ENCODE data around the gene EPHA3. TPM values are rescaled to one million over a fixed set of nuclear protein-coding genes. Genes with fewer than 3 reads are reported as not detected.

EPHA3 gene
- total RNA-seq, 1 donor from 2014 or later = 5.0 TPM

DNA sequence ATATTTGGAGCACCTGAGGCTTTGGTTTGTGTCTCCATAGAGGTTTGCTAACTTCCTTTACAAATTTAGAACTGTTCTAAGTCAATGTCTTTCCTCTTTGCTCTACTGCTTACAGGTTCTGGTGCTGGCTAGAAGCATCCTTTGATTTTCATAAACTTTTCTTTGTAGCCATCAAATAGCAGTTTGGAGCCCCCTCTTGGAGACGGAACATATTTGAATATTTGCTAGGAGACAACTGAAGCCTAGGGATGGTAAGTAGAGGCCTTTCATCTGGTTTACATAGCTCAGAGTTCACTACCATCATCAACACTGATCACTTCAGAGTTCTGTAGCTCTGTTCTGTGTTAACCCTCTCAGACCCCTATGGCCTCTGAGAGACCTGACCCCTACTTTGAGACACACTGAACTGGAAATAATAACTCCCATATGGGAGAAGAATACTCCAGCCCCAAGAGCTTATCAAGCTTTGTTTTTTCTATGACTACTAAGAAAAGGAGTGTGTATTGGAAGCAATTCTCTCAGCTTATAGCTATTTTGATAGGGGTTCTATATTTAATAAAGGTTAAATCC lies 420.4 kb downstream of the EPHA3 start:
- H3K79me2 ChIP-seq (ENCODE audit: insufficient read depth, low read length) = no peaks in the 10 kb centered on the region
- Mint-ChIP-seq H3K27me3 (ENCODE audit: low read depth, unreplicated experiment) (no peaks in the 10 kb centered on the region), H3K4me3 (ENCODE audit: unreplicated experiment) (no peak overlapping the region), H3K9me3 (ENCODE audit: unreplicated experiment) (no peaks in the 10 kb centered on the region), H3K36me3 (ENCODE audit: low read depth, unreplicated experiment) (no peaks in the 10 kb centered on the region), H3K27ac (ENCODE audit: unreplicated experiment) (no peak overlapping the region), H3K4me1 (ENCODE audit: low read depth, unreplicated experiment) (no peaks in the 10 kb centered on the region)
- H3K36me3 ChIP-seq (ENCODE audit: insufficient read depth, low read length) = no peaks in the 10 kb centered on the region
- no peak for TF ChIP-seq EZH2 (IDR thresholded peaks at IDR 0.05; ENCODE audit: insufficient read depth, low read length)
- TF ChIP-seq, protein P1, sequence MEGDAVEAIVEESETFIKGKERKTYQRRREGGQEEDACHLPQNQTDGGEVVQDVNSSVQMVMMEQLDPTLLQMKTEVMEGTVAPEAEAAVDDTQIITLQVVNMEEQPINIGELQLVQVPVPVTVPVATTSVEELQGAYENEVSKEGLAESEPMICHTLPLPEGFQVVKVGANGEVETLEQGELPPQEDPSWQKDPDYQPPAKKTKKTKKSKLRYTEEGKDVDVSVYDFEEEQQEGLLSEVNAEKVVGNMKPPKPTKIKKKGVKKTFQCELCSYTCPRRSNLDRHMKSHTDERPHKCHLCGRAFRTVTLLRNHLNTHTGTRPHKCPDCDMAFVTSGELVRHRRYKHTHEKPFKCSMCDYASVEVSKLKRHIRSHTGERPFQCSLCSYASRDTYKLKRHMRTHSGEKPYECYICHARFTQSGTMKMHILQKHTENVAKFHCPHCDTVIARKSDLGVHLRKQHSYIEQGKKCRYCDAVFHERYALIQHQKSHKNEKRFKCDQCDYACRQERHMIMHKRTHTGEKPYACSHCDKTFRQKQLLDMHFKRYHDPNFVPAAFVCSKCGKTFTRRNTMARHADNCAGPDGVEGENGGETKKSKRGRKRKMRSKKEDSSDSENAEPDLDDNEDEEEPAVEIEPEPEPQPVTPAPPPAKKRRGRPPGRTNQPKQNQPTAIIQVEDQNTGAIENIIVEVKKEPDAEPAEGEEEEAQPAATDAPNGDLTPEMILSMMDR (IDR thresholded peaks at IDR 0.05; ENCODE audit: insufficient read depth, low read depth, low read length) = peak; percentile 10
- no peaks in the 10 kb centered on the region for H4K20me1 ChIP-seq (ENCODE audit: insufficient read depth, low read length)
- no peaks in the 10 kb centered on the region for H3K27me3 ChIP-seq (ENCODE audit: insufficient read depth, low read length)
- H2AFZ ChIP-seq (ENCODE audit: low read depth, low read length) = no peak overlapping the region
- no peak overlapping the region for H3K27ac ChIP-seq (ENCODE audit: low read depth, low read length)
- DNase-seq (ENCODE audit: low read depth) (peak; percentile 4), FAIRE-seq (no peak)
- H3K4me3 ChIP-seq (ENCODE audit: insufficient read depth, low read depth, low read length) = no peak overlapping the region
- H3K9ac ChIP-seq (ENCODE audit: low read length) = no peak overlapping the region
- no peaks in the 10 kb centered on the region for H3K9me3 ChIP-seq (ENCODE audit: insufficient read depth, low read depth, low read length)
- H3K4me1 ChIP-seq (ENCODE audit: insufficient read depth, low read length) = peaks cover 4% of the 10 kb centered on the region
- no peak overlapping the region for H3K4me2 ChIP-seq (ENCODE audit: low read length)

Measured in astrocyte (in vitro differentiated cells and primary cell).